G401.6 (cell line): ENCODE measurements around the gene LHX3.

Experiments
- FAIRE-seq: peaks from 2 replicates; lab custom pipeline; 2012; peaks lifted over from hg19 to GRCh38; lab: Jason Lieb, UNC

Gene LHX3

GRCh38 chr9:136226680-136227407 lies 21.9 kb upstream of the LHX3 start:
- no peak for FAIRE-seq

DNA sequence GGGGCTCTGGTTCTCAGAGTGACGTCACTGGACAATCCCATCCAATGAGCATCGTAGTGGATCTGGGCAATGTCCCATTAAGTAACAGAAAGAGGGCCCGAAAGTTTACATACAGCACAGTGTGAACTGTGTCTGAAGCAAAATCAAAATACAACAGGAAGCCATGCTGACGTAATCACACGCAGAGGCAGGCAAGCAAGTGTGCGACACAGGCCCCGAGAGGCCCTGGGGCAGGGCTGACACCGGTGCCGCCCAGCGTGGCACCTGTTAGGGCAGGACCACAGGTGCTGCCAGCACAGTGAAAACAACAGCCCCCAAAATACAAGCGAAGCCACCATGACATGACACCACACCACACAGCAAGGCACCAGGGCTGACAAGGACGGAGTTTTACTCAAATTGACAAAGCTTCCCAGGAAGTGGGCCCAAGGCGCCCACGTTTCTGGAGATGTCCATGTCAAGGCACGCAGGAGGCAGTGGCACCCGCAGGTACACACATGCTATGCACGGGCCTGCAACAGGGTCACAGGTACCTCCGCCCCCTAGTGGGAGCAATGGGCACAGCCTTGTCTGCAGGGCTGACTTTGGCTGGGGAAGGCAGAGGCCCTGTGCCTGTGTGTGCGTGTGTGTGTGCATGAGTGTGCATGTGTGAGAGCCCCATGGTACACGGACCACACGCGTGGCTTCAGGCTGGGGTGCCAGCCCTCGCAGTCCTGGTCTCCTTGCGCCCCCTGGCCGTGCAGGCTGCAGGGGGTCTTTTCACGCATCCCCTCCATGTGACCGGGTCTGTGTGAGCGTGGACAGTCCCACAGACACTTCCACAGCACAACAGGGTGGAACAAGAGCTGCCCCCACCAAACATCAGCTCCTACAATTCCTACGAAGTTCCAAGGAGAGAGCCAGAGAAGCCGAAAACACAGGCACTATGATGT lies 21.1 kb upstream of the LHX3 start:
- FAIRE-seq, result no peak

DNA sequence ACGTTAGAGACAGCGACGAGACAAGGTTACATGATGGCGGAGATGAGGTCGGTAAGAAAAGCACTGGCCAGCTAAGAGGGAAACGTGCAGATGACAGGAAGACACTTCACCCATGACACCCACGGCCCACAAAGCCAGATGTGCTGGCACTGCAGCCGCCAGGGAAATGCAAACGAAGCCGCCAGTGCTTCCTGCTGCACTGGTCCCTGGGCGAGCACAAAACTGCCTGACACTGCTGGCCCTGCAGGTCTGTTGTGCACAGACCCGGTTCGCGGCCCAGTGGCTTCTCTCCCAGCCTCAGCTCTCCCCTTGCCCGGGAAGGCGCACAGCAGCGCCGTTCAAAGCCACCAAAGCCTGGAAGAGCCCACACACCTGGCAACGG lies 20.4 kb upstream of the LHX3 start:
- no peak for FAIRE-seq

DNA sequence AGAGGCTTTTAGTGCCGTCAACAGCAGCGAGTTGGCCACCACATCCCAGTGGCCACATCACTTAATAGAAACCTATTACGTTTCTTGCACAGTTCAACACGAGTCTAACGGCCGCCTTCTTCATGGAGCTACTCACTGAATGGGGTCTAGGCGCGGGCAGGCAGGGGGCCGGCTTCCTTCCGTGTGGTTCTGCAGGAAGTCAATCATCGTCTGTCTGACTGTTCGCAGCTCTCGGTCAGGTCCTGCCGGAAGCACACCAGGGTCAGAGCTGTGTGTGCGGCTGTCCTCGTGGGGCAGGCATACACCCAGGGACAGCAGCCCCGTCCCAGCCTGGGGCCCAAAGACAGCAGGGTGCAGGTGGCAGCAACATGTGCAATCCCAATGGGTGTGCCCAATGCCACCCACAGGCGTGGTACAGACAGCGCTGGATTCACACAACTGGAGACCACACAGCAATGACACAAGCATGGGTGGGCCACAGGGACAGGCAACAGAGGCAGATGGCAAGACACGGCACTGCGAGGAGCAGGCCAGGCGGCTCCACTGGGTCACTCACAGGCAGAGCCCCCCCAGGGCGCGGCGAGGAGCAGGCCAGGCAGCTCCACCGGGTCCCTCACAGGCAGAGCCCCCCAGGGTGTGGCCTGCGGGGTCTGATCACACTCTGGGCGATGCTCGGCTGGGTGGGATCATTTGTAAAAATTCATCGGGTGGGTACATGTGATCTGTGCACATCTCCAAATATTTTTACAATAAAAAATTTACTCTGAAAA lies 19.1 kb upstream of the LHX3 start:
- no peak for FAIRE-seq

- FAIRE-seq, result no peak
Observed at GRCh38 chr9:136222906-136223285, 18.0 kb upstream of the LHX3 start.

- FAIRE-seq, result no peak
Observed at GRCh38 chr9:136222166-136222905, 17.4 kb upstream of the LHX3 start.

GRCh38 chr9:136220017-136220729 lies 15.2 kb upstream of the LHX3 start:
- no peak for FAIRE-seq

DNA sequence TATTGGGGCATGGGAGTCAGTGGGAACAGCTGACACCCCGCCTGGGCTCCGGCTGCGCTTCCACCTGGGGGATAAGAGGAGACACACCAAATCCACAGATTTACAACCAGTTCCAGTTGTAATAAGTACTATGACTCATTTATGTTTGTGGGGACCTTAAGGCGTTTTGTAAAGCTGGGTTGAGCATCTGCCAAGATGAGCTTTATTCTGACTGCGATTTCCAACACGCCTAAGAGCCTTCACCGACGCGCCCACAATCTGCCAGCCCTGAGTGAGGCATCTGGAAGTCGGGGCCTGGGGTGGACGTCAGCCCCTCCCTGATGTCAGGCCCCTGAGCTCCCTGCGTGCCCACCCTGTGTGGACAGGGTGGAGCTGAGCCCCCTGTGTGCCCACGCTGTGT lies 14.3 kb upstream of the LHX3 start:
- no peak for FAIRE-seq

DNA sequence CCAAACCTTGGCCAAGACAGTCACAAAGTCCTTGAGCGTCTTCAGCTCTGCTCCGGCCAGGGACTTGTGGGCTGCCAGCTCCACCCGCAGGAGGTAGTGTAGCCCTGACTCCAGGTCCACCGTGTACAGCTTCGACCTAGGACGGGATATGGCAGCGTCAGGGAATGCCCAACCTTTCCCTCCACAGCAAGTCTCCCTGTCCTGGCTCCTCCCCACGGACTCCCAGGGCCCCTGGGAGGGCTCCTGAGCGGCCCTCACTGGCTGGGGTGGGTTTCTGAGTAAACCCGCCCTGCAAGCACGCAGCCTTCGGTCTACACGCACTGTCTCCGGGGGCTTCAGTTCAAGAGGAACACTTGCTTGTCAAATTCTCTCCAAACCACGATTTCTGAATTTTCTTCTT lies 13.7 kb upstream of the LHX3 start:
- FAIRE-seq, result no peak

DNA sequence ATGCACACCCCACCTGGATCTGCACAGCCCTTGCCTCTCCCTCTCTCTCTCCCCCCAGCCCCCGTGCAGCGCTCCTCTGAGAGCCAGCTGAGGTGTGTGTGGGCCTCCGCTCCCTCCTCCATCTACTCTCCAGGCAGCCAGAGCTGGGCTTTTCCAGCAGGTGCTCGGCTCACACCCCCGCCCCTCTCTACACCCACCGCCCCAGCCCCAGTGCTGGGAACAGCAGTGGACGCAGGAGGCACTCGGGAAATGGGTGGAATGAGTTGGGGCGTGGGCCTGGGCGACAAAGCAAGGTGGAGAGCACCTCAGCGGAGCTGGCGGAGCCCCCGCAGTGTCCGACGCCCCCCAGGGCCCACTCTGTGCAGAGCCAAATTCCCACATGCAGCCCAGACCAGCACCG lies 13.3 kb upstream of the LHX3 start:
- no peak for FAIRE-seq

DNA sequence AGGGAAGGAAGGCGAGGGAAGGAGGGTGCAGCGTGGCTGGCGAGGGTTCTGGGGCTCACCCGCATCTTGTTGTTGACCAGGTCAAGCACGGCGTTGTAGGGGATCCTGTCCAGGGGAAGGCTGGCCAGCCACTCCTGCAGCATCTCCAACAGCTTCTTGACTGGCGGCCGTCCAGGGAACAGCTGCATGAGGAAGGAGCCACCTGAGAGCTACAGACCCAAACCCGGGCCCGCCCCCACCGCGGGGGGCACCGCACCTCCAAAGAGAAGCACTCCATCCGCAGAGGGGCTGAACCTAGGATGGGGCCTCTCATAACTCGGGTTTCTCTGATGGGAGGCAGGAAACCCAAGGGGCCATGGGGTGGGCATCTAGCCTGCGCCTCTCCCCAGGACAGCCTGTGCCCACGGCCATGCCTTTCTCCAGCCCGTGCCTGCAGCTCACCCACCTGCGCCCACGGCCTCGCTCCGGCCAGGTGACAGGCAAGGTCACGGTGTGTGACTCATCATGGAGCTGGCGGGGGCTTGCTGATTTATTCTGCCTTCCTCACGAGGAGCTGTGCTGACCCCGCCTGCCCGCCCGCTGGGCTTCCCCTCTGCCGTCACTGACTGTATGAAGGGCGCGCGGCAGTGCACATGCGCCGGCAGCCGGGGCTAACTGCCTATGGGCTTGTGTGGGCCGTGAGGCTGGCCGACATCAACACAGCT lies 11.8 kb upstream of the LHX3 start:
- FAIRE-seq, result no peak

GRCh38 chr9:136213733-136214132 lies 8.8 kb upstream of the LHX3 start:
- FAIRE-seq, result no peak

- no peak for FAIRE-seq
Observed at GRCh38 chr9:136212345-136212950, 7.5 kb upstream of the LHX3 start.

- FAIRE-seq, result no peak
Observed at GRCh38 chr9:136211441-136212344, 6.8 kb upstream of the LHX3 start.

- FAIRE-seq, result no peak
Observed at GRCh38 chr9:136211006-136211405, 6.1 kb upstream of the LHX3 start.

DNA sequence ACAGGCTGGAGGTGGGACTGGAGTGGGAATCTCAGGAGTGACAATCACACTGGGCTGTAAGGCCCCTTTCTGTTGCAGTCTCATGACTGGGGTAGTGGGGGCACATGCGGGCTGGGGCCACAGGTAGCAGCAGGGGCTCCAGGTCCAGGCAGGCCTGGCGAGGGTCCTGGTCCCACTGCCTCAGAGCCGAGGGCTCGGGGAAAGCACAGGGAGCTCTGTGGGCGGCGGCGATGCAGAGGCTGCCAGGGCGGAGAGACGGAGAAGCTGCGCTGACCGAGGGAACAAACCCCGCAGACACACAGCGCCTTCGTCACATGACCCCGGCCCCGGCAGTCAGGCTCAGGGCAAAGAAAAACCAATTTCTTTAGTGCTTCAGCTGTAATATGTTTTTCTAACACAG lies 5.3 kb upstream of the LHX3 start:
- no peak for FAIRE-seq

DNA sequence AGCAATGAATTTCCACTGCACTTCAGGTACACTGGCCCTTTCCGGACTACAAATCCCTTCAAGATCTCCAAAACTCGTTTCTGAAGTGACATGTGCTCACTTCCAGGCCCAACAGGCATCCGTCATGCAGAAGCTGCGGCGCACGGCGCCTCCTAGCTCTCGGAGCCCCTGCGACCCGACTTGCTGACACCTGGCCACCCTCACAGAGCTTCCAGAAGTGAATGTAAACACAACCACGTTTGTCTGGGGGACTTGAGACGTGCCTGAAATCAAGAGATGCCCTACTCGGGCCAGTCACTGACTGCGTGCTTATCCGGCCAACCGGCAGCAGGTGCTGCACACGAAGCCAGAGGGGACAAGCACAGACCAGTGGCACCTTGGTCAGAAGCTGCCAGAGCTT lies 4.9 kb upstream of the LHX3 start:
- FAIRE-seq, result no peak

DNA sequence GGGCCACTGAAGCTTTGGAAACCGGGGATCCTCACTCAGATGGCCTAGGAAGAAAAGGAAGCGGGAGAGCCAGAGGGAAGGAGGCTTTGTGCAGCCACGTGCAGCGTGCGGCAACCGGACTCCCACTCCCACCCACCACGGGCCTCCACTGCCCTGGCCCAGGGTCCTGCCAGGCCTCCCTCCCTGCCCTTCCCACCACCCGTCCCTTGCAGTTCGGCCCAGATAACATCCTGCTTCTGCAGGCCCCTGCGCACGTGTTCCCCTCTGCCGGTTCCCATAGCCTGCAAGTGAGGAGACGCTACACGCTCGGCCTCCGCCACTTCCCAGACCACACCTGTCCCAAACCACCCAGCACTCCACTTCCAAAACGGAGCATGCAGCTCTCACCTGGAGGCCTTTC lies 4.3 kb upstream of the LHX3 start:
- FAIRE-seq, result no peak

GRCh38 chr9:136208675-136209074 lies 3.7 kb upstream of the LHX3 start:
- no peak for FAIRE-seq
